Measurements from ENCODE around the gene CNPY1. TPM values are rescaled to one million over a fixed set of nuclear protein-coding genes. Genes with fewer than 3 reads are reported as not detected.

The CNPY1 gene
- total and polyA plus RNA-seq, 4 donors, result not detected

DNA sequence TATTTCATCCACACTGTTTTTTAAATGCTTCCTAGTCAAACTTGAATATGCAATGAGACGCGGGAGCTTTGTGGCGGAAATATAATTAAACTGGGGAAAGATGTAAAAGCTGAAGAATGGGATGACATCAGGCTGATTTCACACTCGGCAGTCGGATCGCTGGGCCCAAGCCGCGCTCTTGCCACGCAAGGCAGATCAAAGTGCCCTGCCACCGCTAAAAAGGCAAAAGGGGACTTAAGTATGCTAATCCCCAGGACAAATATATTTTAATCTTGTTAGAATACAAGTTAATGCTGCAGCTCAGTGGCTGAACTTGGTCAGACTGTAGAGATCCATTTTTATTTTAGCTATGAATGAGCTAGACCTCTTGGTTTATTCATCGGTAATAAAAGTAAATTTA, 74.6 kb downstream of the CNPY1 start:
- H3K36me3 ChIP-seq (ENCODE audit: control insufficient read depth in 4 of 4, insufficient read depth in 3 of 4, low read depth in 1 of 4, low read length in 3 of 4), result no peaks in the 10 kb centered on the region
- peaks cover 6 to 18% (median 9%) of the 10 kb centered on the region in 4 donors for H3K4me1 ChIP-seq (ENCODE audit: control insufficient read depth in 4 of 4, insufficient read depth in 4 of 4, low read length in 3 of 4)
- 14% methylated on average over 11 of the region's 11 CpGs for WGBS
- no peak for TF ChIP-seq HNF4G (IDR thresholded peaks at IDR 0.05)
- TF ChIP-seq ZBTB33 (IDR thresholded peaks at IDR 0.05), result no peak
- TF ChIP-seq HNF4A (conservative IDR thresholded peaks at IDR 0.05), result no peak
- TF ChIP-seq FOXA1 (IDR thresholded peaks at IDR 0.05), result no peak
- TF ChIP-seq JUND (IDR thresholded peaks at IDR 0.05), result no peak
- TF ChIP-seq MAX (IDR thresholded peaks at IDR 0.05), result no peak
- TF ChIP-seq SP1 (IDR thresholded peaks at IDR 0.05), result no peak
- peaks cover 9 to 34% (median 18%) of the 10 kb centered on the region in 4 donors for H3K27me3 ChIP-seq (ENCODE audit: control insufficient read depth in 4 of 4, insufficient read depth in 4 of 4, low read length in 3 of 4)
- no peak overlapping the region for H3K9ac ChIP-seq (ENCODE audit: low read depth in 1 of 2, low read length in 2 of 2)
- H3K9me3 ChIP-seq (ENCODE audit: control insufficient read depth in 4 of 4, low read length in 3 of 4), result peaks cover 0 to 6% (median 5%) of the 10 kb centered on the region in 4 donors
- H3K4me3 ChIP-seq (ENCODE audit: low read depth in 1 of 3, low read length in 3 of 3), result no peak overlapping the region
- DNase-seq (ENCODE audit: low spot score), result no peak
- no peak overlapping the region for H3K27ac ChIP-seq (ENCODE audit: low read depth in 1 of 2, low read length in 2 of 2)

GRCh38 chr7:155470686-155471638, 75.4 kb downstream of the CNPY1 start:
- Histone ChIP-seq H3K9me3 (ENCODE audit: control insufficient read depth in 4 of 4, low read length in 3 of 4) (peaks cover 0 to 6% (median 4%) of the 10 kb centered on the region in 4 donors), H3K36me3 (ENCODE audit: control insufficient read depth in 4 of 4, insufficient read depth in 3 of 4, low read depth in 1 of 4, low read length in 3 of 4) (no peaks in the 10 kb centered on the region), H3K27me3 (ENCODE audit: control insufficient read depth in 4 of 4, insufficient read depth in 4 of 4, low read length in 3 of 4) (peaks cover 13 to 36% (median 19%) of the 10 kb centered on the region in 4 donors), H3K27ac (ENCODE audit: low read depth in 1 of 2, low read length in 2 of 2) (no peak overlapping the region), H3K9ac (ENCODE audit: low read depth in 1 of 2, low read length in 2 of 2) (no peak overlapping the region), H3K4me3 (ENCODE audit: low read depth in 1 of 3, low read length in 3 of 3) (no peak overlapping the region), H3K4me1 (ENCODE audit: control insufficient read depth in 4 of 4, insufficient read depth in 4 of 4, low read length in 3 of 4) (peaks cover 6 to 23% (median 14%) of the 10 kb centered on the region in 4 donors)
- WGBS, result 8% methylated on average over 24 of the region's 24 CpGs
- DNase-seq (ENCODE audit: low spot score), result no peak
- TF ChIP-seq GABPA (IDR thresholded peaks at IDR 0.05 in 1 of 2, conservative IDR thresholded peaks at IDR 0.05 in 1 of 2) (no peak), RXRA (IDR thresholded peaks at IDR 0.05) (no peak), FOXA1 (IDR thresholded peaks at IDR 0.05) (no peak), NR2F2 (IDR thresholded peaks at IDR 0.05) (no peak), MAX (IDR thresholded peaks at IDR 0.05) (no peak), ATF3 (IDR thresholded peaks at IDR 0.05) (no peak), REST (IDR thresholded peaks at IDR 0.05) (no peak), HNF4A (conservative IDR thresholded peaks at IDR 0.05) (no peak), YY1 (IDR thresholded peaks at IDR 0.05) (no peak), JUND (IDR thresholded peaks at IDR 0.05) (no peak), ZBTB33 (IDR thresholded peaks at IDR 0.05) (no peak), SP1 (IDR thresholded peaks at IDR 0.05) (no peak), HNF4G (IDR thresholded peaks at IDR 0.05) (no peak), FOXA2 (IDR thresholded peaks at IDR 0.05) (no peak), TAF1 (conservative IDR thresholded peaks at IDR 0.05) (no peak), RAD21 (IDR thresholded peaks at IDR 0.05) (no peak), EGR1 (IDR thresholded peaks at IDR 0.05; ENCODE audit: low read depth in 2 of 2) (no peak)
- TF ChIP-seq, protein P1, sequence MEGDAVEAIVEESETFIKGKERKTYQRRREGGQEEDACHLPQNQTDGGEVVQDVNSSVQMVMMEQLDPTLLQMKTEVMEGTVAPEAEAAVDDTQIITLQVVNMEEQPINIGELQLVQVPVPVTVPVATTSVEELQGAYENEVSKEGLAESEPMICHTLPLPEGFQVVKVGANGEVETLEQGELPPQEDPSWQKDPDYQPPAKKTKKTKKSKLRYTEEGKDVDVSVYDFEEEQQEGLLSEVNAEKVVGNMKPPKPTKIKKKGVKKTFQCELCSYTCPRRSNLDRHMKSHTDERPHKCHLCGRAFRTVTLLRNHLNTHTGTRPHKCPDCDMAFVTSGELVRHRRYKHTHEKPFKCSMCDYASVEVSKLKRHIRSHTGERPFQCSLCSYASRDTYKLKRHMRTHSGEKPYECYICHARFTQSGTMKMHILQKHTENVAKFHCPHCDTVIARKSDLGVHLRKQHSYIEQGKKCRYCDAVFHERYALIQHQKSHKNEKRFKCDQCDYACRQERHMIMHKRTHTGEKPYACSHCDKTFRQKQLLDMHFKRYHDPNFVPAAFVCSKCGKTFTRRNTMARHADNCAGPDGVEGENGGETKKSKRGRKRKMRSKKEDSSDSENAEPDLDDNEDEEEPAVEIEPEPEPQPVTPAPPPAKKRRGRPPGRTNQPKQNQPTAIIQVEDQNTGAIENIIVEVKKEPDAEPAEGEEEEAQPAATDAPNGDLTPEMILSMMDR (IDR thresholded peaks at IDR 0.05; ENCODE audit: low read depth, low read length, missing input control), result no peak
